GM13976 (cell line): ENCODE measurements around the gene BCORL1.

ENCODE experiments used
- DNase-seq: peaks from one replicate; pipeline ENCODE4 v3.0.0; 2012; ENCODE audit warnings: low spot score
- in situ Hi-C: fragments of 300-500 bp; cut with MboI; formaldehyde crosslinking; loops from one replicate; pipeline ENCODE4 v1.12.0; 2022; ENCODE audit warnings: low sequenced_read_pairs, mixed read lengths, inconsistent platforms; ENCODE audit not compliant: unreplicated experiment
- TF ChIP-seq, protein P1 (sequence below): IDR thresholded peaks from 2 replicates; pipeline ENCODE4 v1.5.1; 2012; ENCODE audit warnings: borderline replicate concordance, mild to moderate bottlenecking; ENCODE audit not compliant: insufficient read depth; ENCODE audit errors: extremely low read depth, missing control alignments, control extremely low read depth

BCORL1 gene

DNA sequence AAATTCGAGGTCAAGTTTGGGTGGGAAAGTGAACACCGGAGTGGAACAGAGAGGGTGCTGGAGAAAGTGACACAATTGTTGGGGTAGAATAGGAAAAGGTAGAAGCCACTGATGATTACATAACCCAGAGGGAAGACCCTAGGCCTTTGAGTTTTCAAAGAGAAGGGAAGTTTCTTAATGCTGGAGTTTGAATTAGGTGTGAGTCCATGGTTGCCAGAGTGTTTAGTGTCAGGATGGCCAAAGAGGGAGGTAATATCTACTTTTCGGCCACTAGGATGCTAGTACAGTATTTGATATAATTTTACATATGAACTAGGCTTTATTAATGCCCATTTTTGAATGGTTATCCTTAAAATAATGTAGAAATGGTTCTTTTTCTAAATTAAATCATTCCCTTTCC, 5.4 kb downstream of the BCORL1 start:
- DNase-seq = no peak
- in situ Hi-C loops = no loop called here
- TF ChIP-seq, protein P1, sequence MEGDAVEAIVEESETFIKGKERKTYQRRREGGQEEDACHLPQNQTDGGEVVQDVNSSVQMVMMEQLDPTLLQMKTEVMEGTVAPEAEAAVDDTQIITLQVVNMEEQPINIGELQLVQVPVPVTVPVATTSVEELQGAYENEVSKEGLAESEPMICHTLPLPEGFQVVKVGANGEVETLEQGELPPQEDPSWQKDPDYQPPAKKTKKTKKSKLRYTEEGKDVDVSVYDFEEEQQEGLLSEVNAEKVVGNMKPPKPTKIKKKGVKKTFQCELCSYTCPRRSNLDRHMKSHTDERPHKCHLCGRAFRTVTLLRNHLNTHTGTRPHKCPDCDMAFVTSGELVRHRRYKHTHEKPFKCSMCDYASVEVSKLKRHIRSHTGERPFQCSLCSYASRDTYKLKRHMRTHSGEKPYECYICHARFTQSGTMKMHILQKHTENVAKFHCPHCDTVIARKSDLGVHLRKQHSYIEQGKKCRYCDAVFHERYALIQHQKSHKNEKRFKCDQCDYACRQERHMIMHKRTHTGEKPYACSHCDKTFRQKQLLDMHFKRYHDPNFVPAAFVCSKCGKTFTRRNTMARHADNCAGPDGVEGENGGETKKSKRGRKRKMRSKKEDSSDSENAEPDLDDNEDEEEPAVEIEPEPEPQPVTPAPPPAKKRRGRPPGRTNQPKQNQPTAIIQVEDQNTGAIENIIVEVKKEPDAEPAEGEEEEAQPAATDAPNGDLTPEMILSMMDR = no peak

DNA sequence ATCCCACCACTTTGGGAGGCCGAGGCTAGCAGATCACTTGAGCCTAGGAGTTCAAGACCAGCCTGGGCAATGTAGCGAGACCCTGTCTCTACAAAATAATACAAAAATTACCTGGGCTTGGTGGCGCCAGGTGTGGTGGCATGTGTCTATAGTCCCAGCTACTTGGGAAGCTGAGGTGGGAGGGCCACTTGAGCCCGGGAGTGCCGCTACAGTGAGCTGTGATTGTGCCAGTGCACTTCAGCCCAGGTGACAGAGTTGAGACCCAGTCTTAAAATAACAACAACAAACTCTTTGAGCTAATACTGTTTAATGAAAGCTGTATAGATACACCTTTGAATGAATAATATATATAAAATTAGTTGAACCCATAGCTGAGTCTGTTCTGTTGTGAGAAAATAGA, 9.7 kb downstream of the BCORL1 start:
- in situ Hi-C loops = no loop called here
- DNase-seq = no peak
- TF ChIP-seq, protein P1 = no peak

DNA sequence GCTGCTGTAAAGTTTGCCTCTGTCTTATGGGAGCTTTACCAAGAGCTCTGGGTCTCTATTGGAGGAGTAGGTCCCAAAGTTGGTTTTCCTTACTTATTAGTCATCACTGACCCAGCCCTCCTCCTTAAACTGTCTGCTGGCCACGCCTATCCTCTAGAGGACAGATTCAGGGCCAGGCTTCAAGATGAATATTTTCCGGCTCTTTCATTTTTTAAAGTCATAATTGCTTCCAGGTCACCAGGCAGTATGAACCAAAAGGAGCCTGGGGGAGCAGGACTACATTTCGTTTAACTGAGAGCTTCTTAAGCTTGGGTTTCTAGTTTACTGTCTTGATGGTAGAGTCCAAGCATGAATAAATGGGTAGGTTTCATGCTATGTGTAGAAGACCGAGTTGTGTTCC, 13.7 kb downstream of the BCORL1 start:
- in situ Hi-C loops = no loop called here
- no peak for DNase-seq
- TF ChIP-seq, protein P1 = no peak

DNA sequence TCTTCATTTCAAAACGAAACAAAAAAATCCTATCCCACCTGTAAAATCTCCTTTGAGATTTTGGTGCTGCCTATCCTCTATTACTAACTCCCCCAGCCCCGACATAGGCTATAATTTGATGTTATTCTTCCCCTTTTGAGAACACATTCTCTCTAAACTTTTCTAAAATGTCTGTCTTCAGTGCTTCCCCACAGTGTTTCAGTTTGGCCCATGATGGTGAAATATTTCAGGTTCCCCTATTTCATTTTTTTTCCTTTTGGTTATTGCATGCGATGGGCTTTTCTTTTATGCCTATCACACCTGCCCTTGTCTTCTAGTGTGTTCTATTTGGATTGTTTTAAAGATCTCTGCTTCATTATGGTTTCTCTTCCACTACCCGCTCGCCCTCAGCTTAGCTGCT, 14.7 kb downstream of the BCORL1 start:
- DNase-seq = no peak
- TF ChIP-seq, protein P1 = no peak
- in situ Hi-C loops = no loop called here

DNA sequence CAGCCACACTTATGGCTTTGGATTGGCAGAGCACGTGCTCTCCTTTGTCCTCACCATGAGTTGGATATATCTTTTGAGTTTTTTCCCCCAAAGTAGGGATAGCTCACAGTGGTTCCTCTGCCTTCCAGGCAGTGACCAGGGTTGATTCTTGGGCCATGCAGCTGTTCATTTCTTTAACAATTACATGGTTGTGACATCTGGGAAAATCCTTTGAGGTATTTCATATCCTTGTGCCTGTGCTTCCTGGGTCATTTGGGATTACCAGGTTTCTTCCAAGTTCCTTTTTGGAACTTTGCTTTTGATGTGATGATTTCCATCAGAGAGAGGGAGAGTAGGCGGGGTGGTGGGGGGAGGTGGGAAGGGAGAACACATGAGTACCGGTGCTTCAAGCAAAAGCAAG, 15.6 kb downstream of the BCORL1 start:
- TF ChIP-seq, protein P1 = no peak
- DNase-seq = no peak
- in situ Hi-C loops = no loop called here

DNA sequence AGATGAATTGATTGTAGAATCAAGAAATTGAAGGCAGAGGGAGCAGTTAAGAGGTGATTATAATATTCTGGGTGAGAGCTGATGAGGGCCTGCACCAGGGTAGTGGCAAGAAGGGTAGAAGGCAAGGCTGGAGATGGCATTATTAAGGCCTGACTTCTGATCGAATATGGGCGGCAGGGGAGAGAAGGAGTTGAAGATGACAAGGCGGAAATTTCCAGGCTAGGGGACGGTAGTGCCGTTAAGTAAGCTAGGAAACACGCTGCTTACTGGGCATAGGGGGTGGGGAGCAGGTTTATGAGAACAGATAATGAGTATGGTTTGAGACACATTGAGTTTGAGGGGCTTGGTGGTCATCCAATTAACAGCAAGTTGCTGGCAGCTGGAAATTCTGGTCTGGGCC, 19.5 kb downstream of the BCORL1 start:
- TF ChIP-seq, protein P1 = no peak
- in situ Hi-C loops = no loop called here
- DNase-seq = no peak

DNA sequence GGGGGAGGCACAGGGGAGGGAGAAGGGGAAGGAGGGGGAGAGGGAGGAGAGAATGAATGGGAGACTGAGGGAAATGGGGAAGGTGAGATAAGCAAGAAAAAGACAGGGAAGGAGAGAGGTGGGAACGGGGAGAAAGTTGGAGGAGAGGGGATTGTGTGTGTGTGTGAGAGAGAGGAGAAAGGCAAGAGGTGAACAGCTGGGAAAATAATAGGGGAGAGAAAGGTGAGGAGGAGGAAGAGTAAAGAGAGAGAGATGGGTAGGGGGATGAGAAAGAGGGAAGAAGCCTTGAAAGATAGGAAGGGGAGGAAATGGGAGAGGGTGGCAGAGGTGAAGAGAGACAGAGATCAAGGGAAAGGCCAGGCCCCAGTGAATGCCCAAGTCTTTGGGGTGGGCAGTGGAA, 20.1 kb downstream of the BCORL1 start:
- DNase-seq = no peak
- TF ChIP-seq, protein P1 = no peak
- in situ Hi-C loops = no loop called here
